NCI-H187 (cell line): ENCODE results near the gene GALNT12.

Experiments
- DNase-seq, 2 experiments: peaks; one replicate each; lab custom pipeline; 2025; lab: John Stamatoyannopoulos, UW

Gene GALNT12

GRCh38 chr9:98781588-98782383 is 25.7 kb upstream of the GALNT12 start:
- no peak for DNase-seq

DNA sequence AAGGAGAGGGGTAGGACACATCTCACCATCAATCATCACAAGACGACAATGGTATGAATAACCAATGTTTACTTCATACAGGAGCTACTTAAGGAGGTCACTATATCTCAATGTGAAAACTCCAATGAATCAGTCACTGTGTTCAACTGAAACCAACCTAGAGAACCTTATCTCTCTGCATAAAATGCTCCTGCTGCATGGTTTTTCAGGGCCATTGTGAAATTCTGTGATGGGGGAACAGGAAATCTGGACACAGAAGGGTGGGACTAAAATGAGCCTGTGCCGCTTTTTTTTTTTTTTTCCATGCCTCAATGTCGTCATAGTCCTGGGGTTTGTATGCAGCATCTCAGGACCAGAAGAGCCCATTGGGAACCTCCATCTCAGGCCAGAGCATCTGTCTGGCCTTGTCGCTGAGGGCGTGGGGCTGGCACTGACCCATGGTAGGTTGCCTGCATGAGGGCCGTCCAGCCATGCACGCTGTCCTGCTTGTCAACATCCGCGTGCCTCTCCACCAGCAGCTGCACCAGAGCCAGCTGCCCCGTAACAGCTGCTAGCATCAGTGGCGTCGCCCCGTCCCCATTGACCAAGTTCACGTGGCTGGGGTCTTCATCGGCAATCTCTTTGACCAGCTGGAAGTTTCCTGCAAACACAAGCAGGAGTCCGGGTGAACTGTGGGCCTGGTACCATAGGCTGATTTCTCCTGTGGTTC is 23.8 kb upstream of the GALNT12 start:
- DNase-seq, result no peak

DNA sequence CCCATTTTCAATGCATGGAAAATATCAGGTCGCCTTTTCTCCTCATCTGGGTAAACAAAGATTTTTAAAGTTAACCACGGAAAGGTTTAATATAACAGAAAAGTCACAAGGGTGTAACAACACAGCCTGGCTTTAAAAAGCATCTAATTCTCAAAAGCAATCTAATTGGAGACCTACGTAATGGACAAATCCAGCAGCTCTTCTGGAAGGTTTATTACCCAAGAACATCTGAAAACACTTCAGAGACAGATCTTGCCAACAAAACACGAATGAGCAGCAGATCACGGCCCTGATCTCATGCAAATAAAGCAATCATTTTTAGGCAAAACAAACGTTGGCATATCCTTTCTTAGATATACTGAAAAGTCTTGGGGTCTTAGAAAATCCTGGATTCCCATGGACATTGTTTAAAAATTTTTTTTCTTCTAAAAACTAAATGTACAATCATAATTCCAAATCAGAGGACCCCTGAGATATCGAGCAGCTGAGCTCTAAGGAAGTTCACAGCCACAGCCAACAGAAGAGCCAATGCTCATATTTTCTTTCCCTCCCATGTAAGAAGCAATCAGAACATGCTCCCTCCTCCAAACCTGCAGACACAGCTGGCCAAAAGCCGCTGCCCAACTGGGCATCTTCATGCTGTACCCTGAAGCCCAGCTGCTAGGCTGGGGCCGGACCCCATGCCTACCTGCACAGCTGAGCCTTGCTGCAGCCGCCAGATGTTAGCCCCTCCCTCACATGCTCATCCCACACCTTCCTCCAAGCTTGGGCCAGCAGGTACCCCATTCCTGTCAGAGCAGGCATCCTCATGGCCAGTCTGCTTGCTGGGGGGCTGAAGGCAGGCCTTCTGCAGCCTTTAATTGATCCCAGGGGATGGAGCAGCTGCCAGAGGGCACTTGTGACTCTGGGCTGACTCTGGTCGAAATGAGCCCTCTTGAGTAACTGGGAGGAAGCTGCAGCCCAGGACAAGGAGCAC is 22.4 kb upstream of the GALNT12 start:
- no peak for DNase-seq

DNA sequence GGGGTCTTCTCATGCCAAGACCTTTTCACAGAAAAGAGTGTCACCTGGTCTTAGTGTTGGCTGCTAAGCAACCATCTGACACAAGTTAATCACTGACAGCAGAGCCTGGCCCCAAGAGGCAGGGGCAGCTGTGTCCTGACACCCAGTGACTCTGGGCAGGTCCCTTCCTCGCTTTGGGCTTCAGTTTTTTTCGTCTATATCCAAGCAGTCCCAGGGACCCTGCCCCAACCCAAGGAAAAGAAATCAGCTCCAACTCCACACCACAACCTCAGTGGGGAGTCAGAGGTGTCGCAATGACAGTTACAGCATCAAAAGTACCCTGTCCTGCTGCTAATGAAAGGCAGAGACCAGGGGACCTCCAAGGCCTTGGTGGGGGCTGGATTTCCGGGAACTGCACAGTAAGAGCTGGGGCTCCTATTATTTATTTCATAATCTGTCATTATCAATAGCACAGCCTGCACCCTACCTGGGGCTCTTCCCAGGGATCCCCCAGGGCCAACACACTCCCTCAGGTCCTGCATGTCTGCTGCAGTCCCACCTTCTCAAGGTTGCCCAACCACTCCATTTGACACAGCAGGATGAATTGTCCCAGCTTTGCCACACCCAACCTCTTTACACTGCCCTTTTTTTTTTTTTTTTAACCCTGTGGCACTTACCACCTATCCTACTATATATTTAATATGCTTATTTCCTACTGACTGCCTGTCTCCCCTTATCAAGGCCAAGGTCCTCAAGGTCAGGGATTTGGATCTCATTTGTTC is 20.5 kb upstream of the GALNT12 start:
- DNase-seq, result no peak

DNA sequence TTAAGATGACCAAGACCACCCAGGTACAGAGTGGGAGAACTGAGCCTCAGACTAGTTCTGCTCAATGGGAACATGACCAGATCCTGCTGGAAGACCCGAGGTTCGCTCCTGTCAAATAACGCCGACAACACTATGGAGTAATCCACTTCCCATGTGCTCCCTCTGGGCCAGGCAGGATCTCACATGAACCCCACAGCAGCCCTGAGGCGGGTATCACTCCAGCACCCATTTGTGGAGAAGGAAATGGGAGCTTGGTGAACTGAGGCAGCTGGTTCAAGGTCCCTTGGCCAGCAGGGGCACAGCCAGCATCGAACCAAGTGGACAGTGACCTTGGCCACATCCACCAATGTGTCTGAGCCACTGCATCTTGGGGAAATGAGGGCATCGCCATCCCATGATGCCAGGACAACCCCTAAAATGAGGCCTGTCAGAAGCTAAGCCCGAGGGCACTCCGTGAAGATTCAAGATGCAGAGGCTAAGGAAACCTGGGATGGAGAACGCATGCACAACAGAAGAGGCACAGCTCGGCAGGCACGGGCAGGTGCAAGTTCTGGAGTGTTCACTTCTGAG is 19.6 kb upstream of the GALNT12 start:
- no peak for DNase-seq

DNA sequence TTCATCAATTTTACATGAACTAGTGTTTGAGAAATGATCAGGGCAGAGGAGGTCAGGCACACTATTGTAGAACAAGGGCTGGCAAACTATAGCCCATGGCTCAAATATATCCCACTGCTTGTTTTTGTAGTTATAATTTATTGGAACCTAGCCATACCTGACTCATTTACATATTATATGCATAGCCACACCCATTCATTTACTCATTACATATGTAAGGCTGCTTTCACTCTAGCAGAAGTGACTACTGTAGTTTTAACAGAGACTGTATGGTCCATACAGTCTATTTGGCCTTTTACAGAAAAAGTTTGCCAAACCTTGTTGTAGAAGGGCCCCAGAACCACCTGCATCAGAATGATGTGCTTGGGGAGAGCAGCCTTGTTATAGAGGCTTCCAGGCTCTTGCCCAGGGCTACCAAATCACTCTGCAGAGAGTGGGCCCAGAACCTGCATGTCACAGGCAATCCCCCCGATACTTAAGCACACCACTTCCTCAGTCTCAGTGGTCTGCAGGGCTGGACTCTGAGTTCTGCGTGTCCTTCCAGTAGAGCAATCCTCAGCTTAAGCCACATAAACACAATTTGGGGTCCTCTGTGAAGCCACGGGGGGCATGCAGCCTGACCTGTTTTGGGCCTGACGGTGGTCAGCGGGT is 17.9 kb upstream of the GALNT12 start:
- no peak for DNase-seq

- no peak for DNase-seq
These were observed 17.2 kb upstream of the GALNT12 start for GRCh38 chr9:98790134-98790841.

GRCh38 chr9:98790842-98791607 is 16.4 kb upstream of the GALNT12 start:
- DNase-seq, result no peak

- no peak for DNase-seq
These were observed 15.6 kb upstream of the GALNT12 start for GRCh38 chr9:98791608-98792490.

GRCh38 chr9:98793031-98793430 is 14.4 kb upstream of the GALNT12 start:
- DNase-seq, result no peak

GRCh38 chr9:98794802-98795201 is 12.7 kb upstream of the GALNT12 start:
- no peak for DNase-seq

GRCh38 chr9:98795295-98795955 is 12.0 kb upstream of the GALNT12 start:
- DNase-seq, result no peak

DNA sequence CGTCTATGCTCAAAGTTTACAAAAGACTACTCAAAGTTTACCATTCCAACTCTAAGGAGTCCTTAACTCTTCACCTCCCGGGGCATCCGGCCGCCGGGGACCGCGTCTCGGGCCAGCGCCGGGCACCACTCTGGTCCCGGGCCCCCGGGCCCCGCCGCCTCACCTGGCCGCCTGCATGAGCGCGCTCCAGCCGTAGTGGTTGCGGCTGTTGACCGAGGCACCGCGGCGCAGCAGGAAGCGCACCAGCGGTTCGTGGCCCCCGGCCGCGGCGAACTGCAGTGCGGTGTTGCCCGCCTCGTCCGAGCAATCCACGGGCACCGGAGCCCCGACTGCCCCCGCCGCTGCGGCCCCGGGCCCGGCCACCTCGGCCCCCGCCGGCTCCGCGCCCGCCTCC is 11.5 kb upstream of the GALNT12 start:
- no peak for DNase-seq

DNA sequence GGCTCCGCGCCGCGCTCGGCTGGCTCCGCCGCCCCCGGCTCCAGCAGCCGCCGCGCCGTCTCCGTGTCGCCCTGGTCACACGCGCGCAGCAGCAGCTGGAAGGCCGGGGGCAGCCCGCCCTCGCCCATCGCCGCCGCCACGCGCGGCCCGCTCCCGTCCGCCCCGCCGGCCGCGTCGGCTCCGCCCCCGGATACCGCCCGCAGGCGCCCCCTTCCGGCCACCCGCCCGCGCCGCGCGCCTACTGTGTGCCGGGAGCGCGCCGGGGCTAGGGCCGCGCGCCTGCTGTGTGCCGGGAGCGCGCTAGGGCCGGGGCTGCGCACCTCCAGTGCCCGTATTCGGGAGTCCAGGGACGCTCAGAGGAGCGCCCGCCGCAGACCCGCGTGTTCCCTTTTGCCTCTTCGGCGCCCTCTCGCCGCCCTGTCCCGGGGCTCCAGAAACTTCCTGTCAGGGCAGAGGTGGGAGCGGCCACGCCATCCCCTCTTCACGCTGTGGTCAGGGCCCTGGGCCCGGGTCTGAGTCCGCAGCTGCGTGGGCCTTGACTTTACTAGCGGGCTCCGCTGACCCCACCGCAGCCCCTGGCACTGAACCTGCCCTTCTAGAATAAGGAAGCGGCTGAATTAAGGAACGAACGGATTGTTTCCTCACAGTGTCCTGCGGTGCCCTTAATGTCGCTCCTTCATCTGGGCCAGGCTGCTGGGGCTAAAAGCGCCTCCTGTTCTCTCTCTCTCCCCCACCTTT is 10.9 kb upstream of the GALNT12 start, which contains the start of gene ANKS6:
Gene ANKS6, minus strand, starts transcription at position 192 of the 738 bp plus-strand sequence. Its CDS starts 64 bp downstream, at position 128.
- no peak for DNase-seq

DNA sequence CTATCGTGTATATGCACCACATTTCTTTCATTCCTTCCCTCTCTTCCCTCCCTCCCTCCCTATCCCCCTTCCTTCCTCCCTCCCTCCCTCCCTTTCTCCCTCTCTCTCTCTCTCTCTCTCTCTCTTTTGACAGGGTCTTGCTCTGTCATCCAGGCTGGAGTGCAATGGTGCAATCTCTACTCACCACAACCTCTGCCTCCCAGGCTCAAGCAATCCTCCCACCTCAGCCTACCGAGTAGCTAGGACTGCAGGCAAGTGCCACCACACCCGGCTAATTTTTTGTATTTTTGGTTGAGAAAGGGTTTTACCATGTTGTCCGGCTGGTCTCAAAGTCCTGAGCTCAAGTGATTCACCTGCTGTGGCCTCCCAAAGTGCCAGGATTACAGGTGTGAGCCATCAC is 10.0 kb upstream of the GALNT12 start:
- no peak for DNase-seq

DNA sequence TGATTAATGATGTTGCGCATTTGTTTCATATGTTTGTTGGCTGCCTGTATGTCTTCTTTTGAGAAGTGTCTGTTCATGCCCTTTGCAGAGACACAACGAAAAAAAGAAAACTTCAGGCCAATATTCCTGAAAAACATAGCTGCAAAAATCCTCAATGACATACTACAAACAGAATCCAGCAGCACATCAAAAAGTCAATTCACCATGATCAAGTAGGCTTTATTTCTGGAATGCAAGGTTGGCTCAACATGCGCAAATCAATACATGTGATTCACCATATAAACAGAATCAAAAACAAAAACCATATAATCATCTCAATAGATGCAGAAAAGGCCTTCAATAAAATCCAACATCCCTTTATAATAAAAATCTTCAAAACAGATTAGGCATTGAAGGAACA is 9.2 kb upstream of the GALNT12 start:
- no peak for DNase-seq

GRCh38 chr9:98801561-98801960 is 5.9 kb upstream of the GALNT12 start:
- DNase-seq, result no peak
